Caco-2 (cell line): Measurements from ENCODE around the gene USP53. TPM values are rescaled to one million over a fixed set of nuclear protein-coding genes. Genes with fewer than 3 reads are reported as not detected.
A peak's percentile ranks its signal among the peaks of the same experiment; 100 is the strongest.

Experiments used
- BruUV-seq: library from RNA; stranded (reverse); fragments of 400-500 nt; replicated peaks from 2 replicates; lab custom pipeline; 2021; lab: Mats Ljungman, UMichigan
- CTCF ChIA-PET: fragments of 300-600 bp; sonication (Branson Sonifier 250); formaldehyde crosslinking; loops from one replicate; lab custom pipeline; 2022; ENCODE audit warnings: antibody characterized with exemption; lab: Charles Lee
- POLR2A ChIA-PET: fragments of 300-600 bp; sonication (Branson Sonifier 250); formaldehyde crosslinking; loops from one replicate; lab custom pipeline; 2022; ENCODE audit warnings: antibody characterized with exemption; lab: Charles Lee
- DNase-seq, 2 experiments: peaks; one replicate each; pipeline versions ENCODE4 v3.0.0 to v3.0.0-alpha.2; 2020 to 2022
- H3K27me3 ChIP-seq: replicated peaks from 2 replicates; pipeline ENCODE4 v1.6.0; 2011; ENCODE audit warnings: low read length; ENCODE audit not compliant: control insufficient read depth, insufficient read depth
- H3K36me3 ChIP-seq: 2 replicates; pipeline ENCODE4 v1.5.1; 2011; ENCODE audit warnings: low read length; ENCODE audit not compliant: control insufficient read depth, insufficient read depth
- H3K4me1 ChIP-seq: fragments of 250-450 bp; sonication (Bioruptor Pico); 2 replicates; pipeline ENCODE4 v1.5.1; 2020; ENCODE audit warnings: mild to moderate bottlenecking
- H3K4me3 ChIP-seq: 2 replicates; pipeline ENCODE4 v1.5.1; 2011; ENCODE audit warnings: low read depth, mild to moderate bottlenecking, control low read depth, low read length
- H3K9me3 ChIP-seq: fragments of 250-450 bp; sonication (Bioruptor Pico); 2 replicates; pipeline ENCODE4 v1.5.1; 2020; ENCODE audit warnings: mild to moderate bottlenecking, moderate library complexity
- H3K27ac Mint-ChIP-seq: one replicate; pipeline ENCODE4 v1.8.0; 2022; ENCODE audit warnings: mixed read lengths; ENCODE audit not compliant: unreplicated experiment
- H3K27me3 Mint-ChIP-seq: one replicate; pipeline ENCODE4 v1.8.0; 2022; ENCODE audit warnings: mixed read lengths; ENCODE audit not compliant: insufficient read depth, unreplicated experiment
- H3K36me3 Mint-ChIP-seq: one replicate; pipeline ENCODE4 v1.8.0; 2022; ENCODE audit warnings: mild to moderate bottlenecking, mixed read lengths; ENCODE audit not compliant: insufficient read depth, unreplicated experiment
- H3K4me1 Mint-ChIP-seq: one replicate; pipeline ENCODE4 v1.8.0; 2022; ENCODE audit warnings: low read depth, mixed read lengths; ENCODE audit not compliant: unreplicated experiment
- H3K4me3 Mint-ChIP-seq: one replicate; pipeline ENCODE4 v1.8.0; 2022; ENCODE audit warnings: mild to moderate bottlenecking, moderate library complexity, mixed read lengths; ENCODE audit not compliant: unreplicated experiment
- H3K9me3 Mint-ChIP-seq: one replicate; pipeline ENCODE4 v1.8.0; 2022; ENCODE audit warnings: mixed read lengths; ENCODE audit not compliant: unreplicated experiment
- intact Hi-C: fragments of 100-400 bp; cut with micrococcal nuclease; formaldehyde crosslinking; loops from one replicate; pipeline ENCODE4 v1.10.0; 2022; ENCODE audit not compliant: unreplicated experiment
- total RNA-seq: library from RNA; stranded (reverse); gene quantifications from 2 replicates; pipeline ENCODE4 v1.2.3, GENCODE V29; 2022
- TF ChIP-seq, protein P1 (sequence below), 2 experiments: fragments of 200-600 bp in 1 of 2; IDR thresholded peaks; 1 replicate in 1 of 2; 2 replicates in 1 of 2; pipeline versions ENCODE4 v1.5.1 to v1.8.0; 2011 to 2022; ENCODE audit warnings: antibody characterized with exemption in 1 of 2, control low read depth in 1 of 2, inconsistent platforms in 1 of 2, low read depth in 1 of 2, low read length in 1 of 2, mild to moderate bottlenecking in 1 of 2, moderate library complexity in 1 of 2; ENCODE audit not compliant: insufficient read depth in 1 of 2, severe bottlenecking in 1 of 2, unreplicated experiment in 1 of 2

Gene USP53
- total RNA-seq, 1 experiment from 2014 or later = 49.3 TPM

DNA sequence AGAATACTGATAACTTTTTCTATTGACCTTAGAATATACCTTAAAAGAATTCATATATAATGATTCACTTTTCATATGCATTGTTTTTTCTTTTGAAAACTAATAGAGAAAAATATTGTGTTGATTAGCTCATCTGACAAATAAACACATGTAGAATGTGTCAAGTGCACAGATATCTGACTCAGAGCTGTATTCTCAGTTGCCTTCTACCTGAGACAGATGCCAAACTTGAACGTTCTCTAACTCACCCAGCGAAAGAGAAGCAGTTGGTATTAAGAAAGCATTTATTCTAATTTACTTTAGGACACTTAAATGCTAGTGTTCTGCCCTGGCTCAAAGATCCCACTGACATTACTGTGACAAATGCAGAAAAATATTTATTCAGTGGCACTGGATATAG, 28.1 kb downstream of the USP53 start:
- Mint-ChIP-seq H3K4me1 (peaks cover 16% of the 10 kb centered on the region), H3K27me3 (no peaks in the 10 kb centered on the region), H3K9me3 (no peaks in the 10 kb centered on the region), H3K36me3 (peaks cover 62% of the 10 kb centered on the region), H3K4me3 (no peak overlapping the region), H3K27ac (no peak overlapping the region)
- Histone ChIP-seq H3K4me1 (no peaks in the 10 kb centered on the region), H3K9me3 (no peaks in the 10 kb centered on the region), H3K36me3 (no peaks in the 10 kb centered on the region), H3K27me3 (no peaks in the 10 kb centered on the region), H3K4me3 (no peak overlapping the region)
- intact Hi-C loops = no loop called here
- ChIA-PET POLR2A (no interaction called here), CTCF (interaction anchor here (0.5 kb wide), 1 partner anchor 197 kb away, joined by 3 read pairs; no protein-coding TSS in a partner anchor)
- DNase-seq = no peak
- no TSS peak for BruUV-seq
- TF ChIP-seq, protein P1, sequence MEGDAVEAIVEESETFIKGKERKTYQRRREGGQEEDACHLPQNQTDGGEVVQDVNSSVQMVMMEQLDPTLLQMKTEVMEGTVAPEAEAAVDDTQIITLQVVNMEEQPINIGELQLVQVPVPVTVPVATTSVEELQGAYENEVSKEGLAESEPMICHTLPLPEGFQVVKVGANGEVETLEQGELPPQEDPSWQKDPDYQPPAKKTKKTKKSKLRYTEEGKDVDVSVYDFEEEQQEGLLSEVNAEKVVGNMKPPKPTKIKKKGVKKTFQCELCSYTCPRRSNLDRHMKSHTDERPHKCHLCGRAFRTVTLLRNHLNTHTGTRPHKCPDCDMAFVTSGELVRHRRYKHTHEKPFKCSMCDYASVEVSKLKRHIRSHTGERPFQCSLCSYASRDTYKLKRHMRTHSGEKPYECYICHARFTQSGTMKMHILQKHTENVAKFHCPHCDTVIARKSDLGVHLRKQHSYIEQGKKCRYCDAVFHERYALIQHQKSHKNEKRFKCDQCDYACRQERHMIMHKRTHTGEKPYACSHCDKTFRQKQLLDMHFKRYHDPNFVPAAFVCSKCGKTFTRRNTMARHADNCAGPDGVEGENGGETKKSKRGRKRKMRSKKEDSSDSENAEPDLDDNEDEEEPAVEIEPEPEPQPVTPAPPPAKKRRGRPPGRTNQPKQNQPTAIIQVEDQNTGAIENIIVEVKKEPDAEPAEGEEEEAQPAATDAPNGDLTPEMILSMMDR (IDR thresholded peaks at IDR 0.05; ENCODE audit: insufficient read depth in 1 of 2, low read depth in 1 of 2, low read length in 1 of 2, severe bottlenecking in 1 of 2, unreplicated experiment in 1 of 2) = no peak

DNA sequence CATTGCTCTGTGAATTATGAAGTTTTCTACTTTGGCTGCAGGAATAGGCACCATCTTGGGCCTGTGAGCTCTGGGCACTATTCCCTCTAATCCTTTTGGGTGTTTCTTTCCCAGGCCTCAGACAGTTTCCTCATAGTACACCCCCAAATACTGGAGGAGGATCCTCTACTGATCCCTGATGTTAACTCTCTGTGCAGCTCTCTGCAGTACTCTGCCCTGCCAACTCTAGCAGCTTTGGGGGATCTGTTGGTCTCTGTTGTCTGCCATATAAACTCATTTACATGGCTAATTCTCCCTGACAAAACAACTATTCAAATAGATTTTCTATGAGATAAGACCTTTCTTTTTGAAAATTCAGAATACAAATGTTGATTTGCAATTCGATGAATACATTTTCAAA, 29.9 kb downstream of the USP53 start:
- TF ChIP-seq, protein P1 (IDR thresholded peaks at IDR 0.05; ENCODE audit: insufficient read depth in 1 of 2, low read depth in 1 of 2, low read length in 1 of 2, severe bottlenecking in 1 of 2, unreplicated experiment in 1 of 2) = no peak
- DNase-seq = no peak
- no TSS peak for BruUV-seq
- Mint-ChIP-seq H3K27ac (peak overlapping the region; percentile 8), H3K4me3 (no peak overlapping the region), H3K36me3 (peaks cover 67% of the 10 kb centered on the region), H3K9me3 (no peaks in the 10 kb centered on the region), H3K27me3 (no peaks in the 10 kb centered on the region), H3K4me1 (peaks cover 16% of the 10 kb centered on the region)
- intact Hi-C loops = no loop called here
- Histone ChIP-seq H3K4me1 (no peaks in the 10 kb centered on the region), H3K9me3 (no peaks in the 10 kb centered on the region), H3K4me3 (no peak overlapping the region), H3K27me3 (no peaks in the 10 kb centered on the region), H3K36me3 (no peaks in the 10 kb centered on the region)
- ChIA-PET POLR2A (no interaction called here), CTCF (no interaction called here)

DNA sequence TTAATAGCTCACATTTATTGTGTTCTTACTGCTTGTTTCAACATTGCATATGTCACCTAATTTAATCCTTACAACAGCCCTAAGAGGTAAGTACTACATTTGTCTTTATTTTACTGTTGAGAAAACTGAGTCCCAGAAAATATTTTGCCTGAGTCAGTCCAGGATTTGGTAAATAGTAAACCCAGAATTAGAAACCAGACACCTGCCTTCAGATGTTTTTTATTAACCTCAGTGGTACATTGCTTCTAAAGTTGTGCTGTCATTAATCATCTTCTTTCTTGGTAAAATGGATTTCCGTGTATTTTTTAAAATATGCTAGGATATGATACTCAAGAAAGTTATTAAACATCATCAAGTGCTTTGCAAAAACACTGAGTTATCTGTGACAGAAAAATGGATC, 31.4 kb downstream of the USP53 start:
- H3K27ac Mint-ChIP-seq = no peak overlapping the region
- intact Hi-C loops = no loop called here
- H3K36me3 Mint-ChIP-seq = peaks cover 58% of the 10 kb centered on the region
- ChIA-PET CTCF (no interaction called here), POLR2A (no interaction called here)
- no peaks in the 10 kb centered on the region for H3K27me3 Mint-ChIP-seq
- Histone ChIP-seq H3K27me3 (no peaks in the 10 kb centered on the region), H3K4me3 (no peak overlapping the region), H3K9me3 (no peaks in the 10 kb centered on the region), H3K4me1 (no peaks in the 10 kb centered on the region), H3K36me3 (no peaks in the 10 kb centered on the region)
- H3K9me3 Mint-ChIP-seq = no peaks in the 10 kb centered on the region
- DNase-seq = no peak
- no TSS peak for BruUV-seq
- no peak overlapping the region for H3K4me3 Mint-ChIP-seq
- TF ChIP-seq, protein P1 (IDR thresholded peaks at IDR 0.05; ENCODE audit: insufficient read depth in 1 of 2, low read depth in 1 of 2, low read length in 1 of 2, severe bottlenecking in 1 of 2, unreplicated experiment in 1 of 2) = no peak
- peaks cover 9% of the 10 kb centered on the region for H3K4me1 Mint-ChIP-seq
